Tibial nerve (tissue), 4 donors: ENCODE data around the gene ZDHHC11.

Source experiments
- EP300 ChIP-seq, 2 donors: sonication (generic); formaldehyde crosslinking; IDR thresholded peaks; one replicate each; pipeline ENCODE4 v1.6.1; 2017; ENCODE audit warnings: antibody characterized with exemption in 2 of 2, mild to moderate bottlenecking in 1 of 2
- POLR2A ChIP-seq, 2 donors: fragments of 450-650 bp; IDR thresholded peaks; one replicate each; pipeline ENCODE4 v1.6.1; 2017; ENCODE audit warnings: antibody characterized with exemption in 2 of 2, mild to moderate bottlenecking in 2 of 2, moderate library complexity in 2 of 2
- TF ChIP-seq, protein P1 (sequence below), 5 experiments: fragments of 200-600 bp in 3 of 5; fragments of 450-650 bp in 2 of 5; sonication (generic) in 3 of 5; IDR thresholded peaks; one replicate each; pipeline ENCODE4 v1.5.1; 2016 to 2019; ENCODE audit warnings: antibody characterized with exemption in 5 of 5, mild to moderate bottlenecking in 3 of 5, moderate library complexity in 2 of 5

DNA sequence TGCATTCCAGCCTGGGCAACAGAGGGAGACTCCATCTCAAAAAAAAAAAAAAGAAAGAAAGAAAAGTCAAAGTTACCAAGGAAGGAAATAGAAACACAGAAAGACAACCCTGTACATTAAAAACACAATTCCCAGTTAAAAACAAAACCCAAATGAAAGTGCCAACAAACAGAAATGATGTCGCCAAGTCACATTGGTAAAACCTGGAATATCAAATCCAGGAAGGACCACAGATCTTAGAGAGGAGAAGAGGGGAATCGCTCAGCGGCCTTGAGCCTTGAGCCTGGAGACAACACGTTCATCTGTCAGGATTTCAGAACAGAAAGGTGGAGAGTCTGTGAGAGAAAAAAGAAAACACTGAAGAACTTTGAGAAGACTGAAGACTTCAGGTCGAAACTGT lies 1.2 kb upstream of the ZDHHC11 start:
- TF ChIP-seq, protein P1, sequence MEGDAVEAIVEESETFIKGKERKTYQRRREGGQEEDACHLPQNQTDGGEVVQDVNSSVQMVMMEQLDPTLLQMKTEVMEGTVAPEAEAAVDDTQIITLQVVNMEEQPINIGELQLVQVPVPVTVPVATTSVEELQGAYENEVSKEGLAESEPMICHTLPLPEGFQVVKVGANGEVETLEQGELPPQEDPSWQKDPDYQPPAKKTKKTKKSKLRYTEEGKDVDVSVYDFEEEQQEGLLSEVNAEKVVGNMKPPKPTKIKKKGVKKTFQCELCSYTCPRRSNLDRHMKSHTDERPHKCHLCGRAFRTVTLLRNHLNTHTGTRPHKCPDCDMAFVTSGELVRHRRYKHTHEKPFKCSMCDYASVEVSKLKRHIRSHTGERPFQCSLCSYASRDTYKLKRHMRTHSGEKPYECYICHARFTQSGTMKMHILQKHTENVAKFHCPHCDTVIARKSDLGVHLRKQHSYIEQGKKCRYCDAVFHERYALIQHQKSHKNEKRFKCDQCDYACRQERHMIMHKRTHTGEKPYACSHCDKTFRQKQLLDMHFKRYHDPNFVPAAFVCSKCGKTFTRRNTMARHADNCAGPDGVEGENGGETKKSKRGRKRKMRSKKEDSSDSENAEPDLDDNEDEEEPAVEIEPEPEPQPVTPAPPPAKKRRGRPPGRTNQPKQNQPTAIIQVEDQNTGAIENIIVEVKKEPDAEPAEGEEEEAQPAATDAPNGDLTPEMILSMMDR (IDR thresholded peaks at IDR 0.05), result no peak
- TF ChIP-seq POLR2A (IDR thresholded peaks at IDR 0.05) (no peak), EP300 (IDR thresholded peaks at IDR 0.05) (no peak)
